AG09309 (cell line): ENCODE results near the gene EIF3D.

Experiments used
- DNase-seq: peaks from one replicate; pipeline ENCODE4 v3.0.0-alpha.2; 2010; ENCODE audit warnings: low read depth
- H3K4me3 ChIP-seq: 2 replicates; pipeline ENCODE4 v1.5.1; 2011; ENCODE audit warnings: mild to moderate bottlenecking, low read depth, low read length, moderate library complexity; ENCODE audit not compliant: control insufficient read depth
- CTCF ChIP-seq: IDR thresholded peaks from 2 replicates; pipeline ENCODE4 v1.5.1; 2011; ENCODE audit warnings: mild to moderate bottlenecking, low read depth, low read length, inconsistent platforms; ENCODE audit not compliant: insufficient read depth, control insufficient read depth; ENCODE audit errors: missing control alignments

Gene EIF3D

DNA sequence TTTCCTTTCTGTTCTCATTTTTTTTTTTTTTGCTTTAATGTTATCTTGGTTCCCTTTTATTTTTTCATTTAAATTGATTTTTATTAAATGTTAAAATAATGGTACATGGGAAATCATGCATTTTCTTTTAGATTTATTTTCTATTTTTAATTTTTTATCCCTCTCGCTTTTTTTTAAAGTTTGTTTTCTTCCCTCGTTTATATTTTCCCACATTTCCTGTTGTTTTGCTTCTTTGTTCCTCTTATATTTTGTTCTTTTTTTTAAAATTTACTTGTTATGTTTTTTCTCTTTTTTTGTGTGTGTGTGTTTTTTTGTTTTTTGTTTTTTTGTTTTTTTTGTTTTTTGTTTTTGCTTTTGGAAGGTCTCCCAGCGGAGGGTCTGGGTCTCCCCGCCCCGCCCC is 34.9 kb upstream of the EIF3D start:
- H3K4me3 ChIP-seq = no peak overlapping the region
- TF ChIP-seq CTCF = no peak
- DNase-seq = no peak

DNA sequence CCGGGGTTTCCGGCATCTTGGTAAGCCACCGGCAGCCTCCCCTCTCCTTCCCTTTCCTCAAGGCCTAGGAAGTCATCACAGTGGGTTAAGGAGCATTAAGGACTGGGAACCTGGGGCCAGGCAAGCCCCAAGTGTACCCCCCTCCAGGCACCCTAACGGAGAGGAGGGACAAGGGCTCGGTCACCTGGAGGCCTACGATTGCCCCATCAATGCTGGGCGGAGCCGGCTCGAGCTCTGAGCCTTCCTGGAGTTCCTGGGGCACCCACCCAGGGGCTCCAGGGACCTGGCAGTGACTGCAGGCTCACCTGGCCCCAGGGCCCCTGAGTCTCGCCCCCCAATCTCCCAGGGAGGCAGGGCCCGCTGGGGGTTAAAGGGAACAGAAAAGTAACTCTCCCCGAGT is 34.5 kb upstream of the EIF3D start:
- DNase-seq = no peak
- no peak overlapping the region for H3K4me3 ChIP-seq
- TF ChIP-seq CTCF = no peak

DNA sequence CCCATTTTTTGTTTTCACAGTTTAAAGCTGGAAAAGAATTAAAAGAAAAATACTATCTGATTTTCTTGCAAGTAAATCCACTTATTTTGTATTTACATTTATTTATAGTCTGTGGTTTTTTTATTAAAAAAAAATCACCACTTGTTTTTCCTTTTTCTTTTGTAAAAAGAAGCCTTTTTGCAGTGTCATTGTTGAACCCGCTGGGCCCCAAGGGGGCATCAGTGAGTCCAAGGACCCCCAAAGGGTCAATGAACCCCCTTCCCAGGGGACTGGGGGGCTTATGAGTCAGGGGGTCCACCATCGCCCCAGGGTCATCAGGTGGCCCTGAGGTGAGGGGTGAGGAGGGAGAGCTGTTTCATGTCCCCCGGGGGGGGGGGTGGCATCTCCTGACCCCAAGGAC is 34.0 kb upstream of the EIF3D start:
- H3K4me3 ChIP-seq = no peak overlapping the region
- TF ChIP-seq CTCF = no peak
- DNase-seq = no peak

DNA sequence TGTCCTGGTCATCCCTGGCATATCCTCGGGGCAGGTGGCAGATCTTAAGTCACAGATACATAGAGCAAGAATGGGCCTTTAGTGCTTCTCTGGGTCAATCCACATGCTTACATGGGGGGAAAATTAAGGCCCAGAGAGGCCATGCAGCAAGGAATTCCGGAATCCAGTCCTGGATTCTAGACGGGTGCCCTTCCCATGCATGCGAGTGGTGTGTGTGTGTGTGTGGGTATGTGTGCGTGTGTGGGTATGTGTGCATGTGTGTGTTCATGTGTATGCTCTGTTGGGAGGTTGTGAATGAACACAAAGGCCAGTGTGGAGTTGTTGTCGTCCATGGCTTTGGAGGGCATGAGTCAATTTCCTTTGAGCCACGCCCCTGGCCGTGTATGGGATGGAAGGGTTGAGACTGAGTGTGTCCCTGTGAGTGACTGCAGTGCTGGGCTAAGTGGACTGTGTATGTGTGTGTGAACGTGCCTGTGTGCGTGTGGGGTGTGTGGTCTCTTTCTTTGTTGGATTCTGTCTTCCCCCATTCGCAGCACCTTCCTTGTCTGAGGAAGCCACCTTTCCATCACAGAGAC is 33.4 kb upstream of the EIF3D start:
- DNase-seq = no peak
- no peak for TF ChIP-seq CTCF
- H3K4me3 ChIP-seq = no peak overlapping the region

GRCh38 chr22:36561291-36561811 is 32.4 kb upstream of the EIF3D start:
- DNase-seq = no peak
- TF ChIP-seq CTCF = no peak
- no peak overlapping the region for H3K4me3 ChIP-seq

- DNase-seq = no peak
- no peak for TF ChIP-seq CTCF
- H3K4me3 ChIP-seq = no peak overlapping the region
These were observed 31.0 kb upstream of the EIF3D start for GRCh38 chr22:36560001-36560400.
